ENCODE results near the gene ITSN1. TPM values are rescaled to one million over a fixed set of nuclear protein-coding genes. Genes with fewer than 3 reads are reported as not detected.

The ITSN1 gene
- total RNA-seq, 4 donors from 2014 or later, result 14.5 to 33.1 (median 26.9) TPM

DNA sequence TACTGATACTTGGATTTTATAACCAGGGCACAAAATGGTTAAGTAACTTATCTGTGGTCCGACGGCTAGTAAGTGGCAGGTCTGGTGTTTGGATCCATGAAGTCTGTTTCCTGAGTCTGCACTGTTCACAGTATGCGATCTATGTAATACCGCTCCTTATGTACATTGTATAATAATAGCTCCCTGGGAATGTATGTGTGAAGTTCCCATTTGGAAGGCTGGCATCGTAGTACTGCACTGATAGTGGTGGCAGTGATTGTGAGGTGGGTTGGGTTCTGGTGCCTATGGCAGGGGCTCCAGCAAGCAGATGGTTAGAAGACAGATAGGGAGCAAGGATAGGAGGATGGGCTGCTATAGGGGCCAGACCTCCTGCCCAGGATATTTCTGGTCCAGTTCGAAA, 25.3 kb downstream of the ITSN1 start:
- Histone ChIP-seq H3K4me1 (peaks cover 8 to 11% of the 10 kb centered on the region in 2 donors), H3K9me3 (no peaks in the 10 kb centered on the region), H3K27ac (no peak overlapping the region), H3K36me3 (no peaks in the 10 kb centered on the region), H3K4me3 (no peak overlapping the region), H3K27me3 (no peaks in the 10 kb centered on the region)
- in situ Hi-C loops (cut with MboI; ENCODE audit: low sequenced_read_pairs in 4 of 4), result loop anchor here in 1 of 4 donors (25.0 kb wide), 1 partner anchor 220 kb away; no protein-coding TSS in a partner anchor
- DNase-seq (no peak), ATAC-seq (no peak)
- TF ChIP-seq POLR2A (IDR thresholded peaks at IDR 0.05), result no peak
- TF ChIP-seq, protein P1, sequence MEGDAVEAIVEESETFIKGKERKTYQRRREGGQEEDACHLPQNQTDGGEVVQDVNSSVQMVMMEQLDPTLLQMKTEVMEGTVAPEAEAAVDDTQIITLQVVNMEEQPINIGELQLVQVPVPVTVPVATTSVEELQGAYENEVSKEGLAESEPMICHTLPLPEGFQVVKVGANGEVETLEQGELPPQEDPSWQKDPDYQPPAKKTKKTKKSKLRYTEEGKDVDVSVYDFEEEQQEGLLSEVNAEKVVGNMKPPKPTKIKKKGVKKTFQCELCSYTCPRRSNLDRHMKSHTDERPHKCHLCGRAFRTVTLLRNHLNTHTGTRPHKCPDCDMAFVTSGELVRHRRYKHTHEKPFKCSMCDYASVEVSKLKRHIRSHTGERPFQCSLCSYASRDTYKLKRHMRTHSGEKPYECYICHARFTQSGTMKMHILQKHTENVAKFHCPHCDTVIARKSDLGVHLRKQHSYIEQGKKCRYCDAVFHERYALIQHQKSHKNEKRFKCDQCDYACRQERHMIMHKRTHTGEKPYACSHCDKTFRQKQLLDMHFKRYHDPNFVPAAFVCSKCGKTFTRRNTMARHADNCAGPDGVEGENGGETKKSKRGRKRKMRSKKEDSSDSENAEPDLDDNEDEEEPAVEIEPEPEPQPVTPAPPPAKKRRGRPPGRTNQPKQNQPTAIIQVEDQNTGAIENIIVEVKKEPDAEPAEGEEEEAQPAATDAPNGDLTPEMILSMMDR (IDR thresholded peaks at IDR 0.05 in 4 of 5, conservative IDR thresholded peaks at IDR 0.05 in 1 of 5), result no peak
- intact Hi-C loops (cut with DNase I; ENCODE audit: low total_unique reads), result no loop called here

DNA sequence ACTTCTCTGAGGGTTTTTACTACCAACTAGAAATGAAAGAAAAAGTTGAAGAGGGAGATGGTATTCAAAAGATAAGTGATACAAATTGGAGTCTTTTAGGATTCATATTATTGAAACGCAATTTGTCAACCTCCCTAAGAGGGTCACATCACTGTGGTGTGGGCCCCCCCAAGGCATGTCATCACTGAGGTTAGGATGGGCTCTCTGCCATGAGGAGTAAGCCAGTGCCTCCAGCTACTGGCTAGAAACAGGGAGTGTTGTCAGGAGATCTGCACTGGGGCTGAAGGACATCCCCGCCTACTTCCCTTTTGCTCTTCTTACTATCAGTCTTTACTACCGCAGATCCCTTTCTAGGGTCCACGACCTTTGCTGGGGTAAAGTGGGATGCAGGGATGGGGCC, 25.9 kb downstream of the ITSN1 start:
- intact Hi-C loops (cut with DNase I; ENCODE audit: low total_unique reads), result no loop called here
- Histone ChIP-seq H3K36me3 (no peaks in the 10 kb centered on the region), H3K9me3 (no peaks in the 10 kb centered on the region), H3K27me3 (no peaks in the 10 kb centered on the region), H3K4me3 (no peak overlapping the region), H3K4me1 (peaks cover 11% of the 10 kb centered on the region in 2 donors), H3K27ac (no peak overlapping the region)
- TF ChIP-seq POLR2A (IDR thresholded peaks at IDR 0.05), result no peak
- TF ChIP-seq, protein P1 (IDR thresholded peaks at IDR 0.05 in 4 of 5, conservative IDR thresholded peaks at IDR 0.05 in 1 of 5), result no peak
- ATAC-seq (no peak), DNase-seq (no peak)
- in situ Hi-C loops (cut with MboI; ENCODE audit: low sequenced_read_pairs in 4 of 4), result loop anchor here in 1 of 4 donors (25.0 kb wide), 1 partner anchor 219 kb away; no protein-coding TSS in a partner anchor

DNA sequence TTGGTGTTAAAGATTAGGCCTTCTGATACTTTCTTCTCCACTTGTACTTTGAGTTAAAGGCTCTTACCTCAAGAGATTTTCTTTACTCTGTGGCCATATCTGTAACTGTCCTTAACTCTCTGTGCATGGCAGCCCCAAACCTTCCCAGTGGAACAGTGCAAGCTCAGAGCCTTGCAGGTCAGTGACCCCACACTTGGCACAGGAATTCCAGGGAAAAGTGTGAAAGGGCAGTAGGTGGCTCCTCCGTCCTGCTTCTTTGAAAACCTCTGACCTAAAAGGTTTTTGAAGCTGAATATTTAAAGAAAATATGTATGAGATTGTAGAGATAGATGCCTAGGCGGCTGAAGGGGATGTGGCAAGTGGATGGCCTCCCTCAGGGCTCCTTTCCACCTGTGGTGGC, 26.3 kb downstream of the ITSN1 start:
- ATAC-seq, result no peak
- Histone ChIP-seq H3K36me3 (no peaks in the 10 kb centered on the region), H3K27ac (no peak overlapping the region), H3K4me1 (peaks cover 11% of the 10 kb centered on the region in 2 donors), H3K27me3 (no peaks in the 10 kb centered on the region), H3K4me3 (no peak overlapping the region), H3K9me3 (no peaks in the 10 kb centered on the region)
- intact Hi-C loops (cut with DNase I; ENCODE audit: low total_unique reads), result no loop called here
- TF ChIP-seq POLR2A (IDR thresholded peaks at IDR 0.05), result no peak
- TF ChIP-seq, protein P1 (IDR thresholded peaks at IDR 0.05 in 4 of 5, conservative IDR thresholded peaks at IDR 0.05 in 1 of 5), result no peak
- no peak for DNase-seq
- in situ Hi-C loops (cut with MboI; ENCODE audit: low sequenced_read_pairs in 4 of 4), result loop anchor here in 1 of 4 donors (25.0 kb wide), 1 partner anchor 219 kb away; no protein-coding TSS in a partner anchor

DNA sequence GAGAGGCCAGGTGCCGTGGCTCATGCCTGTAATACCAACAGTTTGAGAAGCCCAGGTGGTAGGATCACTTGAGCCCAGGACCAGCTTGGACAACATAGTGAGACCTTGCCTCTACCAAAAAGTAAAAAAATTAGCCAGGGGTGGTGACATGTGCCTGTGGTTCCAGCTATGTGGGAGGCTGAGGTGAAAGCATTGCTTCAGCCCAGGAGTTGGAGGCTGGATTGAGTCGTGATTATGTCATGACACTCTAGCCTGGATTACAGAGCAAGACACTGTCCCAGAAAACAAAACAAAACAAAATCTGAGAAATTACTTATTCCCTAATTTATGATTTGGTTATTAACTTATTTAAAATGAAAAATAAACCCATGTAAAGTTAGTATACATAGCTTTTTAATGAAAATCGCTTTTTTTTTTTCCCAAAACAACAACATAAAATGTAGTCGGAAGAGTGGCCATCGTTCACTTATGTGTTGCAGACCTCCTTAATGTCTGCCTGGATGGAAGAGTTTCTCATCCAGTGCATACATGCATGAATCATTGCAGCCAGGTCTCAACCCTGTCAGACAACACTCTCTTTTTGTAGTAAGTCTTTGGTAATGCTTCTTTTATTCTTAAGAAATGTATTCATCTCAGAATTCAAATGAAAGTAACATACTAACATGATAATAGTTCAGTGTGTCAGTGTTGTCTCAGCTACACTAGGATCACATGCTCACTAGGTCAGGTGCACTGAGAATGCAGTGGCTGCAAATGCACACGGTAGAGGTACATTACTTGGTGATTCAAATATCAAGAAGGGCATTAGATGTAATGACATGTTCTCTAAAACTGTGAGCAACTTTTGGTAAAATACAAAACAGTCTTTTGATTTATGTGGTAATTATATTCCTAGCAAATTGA, 28.0 kb downstream of the ITSN1 start:
- in situ Hi-C loops (cut with MboI; ENCODE audit: low sequenced_read_pairs in 4 of 4) (loop anchor here in 1 of 4 donors (25.0 kb wide), 1 partner anchor 217 kb away; no protein-coding TSS in a partner anchor), intact Hi-C loops (cut with DNase I; ENCODE audit: low total_unique reads) (no loop called here)
- ATAC-seq (no peak), DNase-seq (no peak)
- no peak overlapping the region for H3K27ac ChIP-seq
- H3K36me3 ChIP-seq, result no peaks in the 10 kb centered on the region
- no peak for TF ChIP-seq POLR2A (IDR thresholded peaks at IDR 0.05)
- TF ChIP-seq, protein P1 (IDR thresholded peaks at IDR 0.05 in 4 of 5, conservative IDR thresholded peaks at IDR 0.05 in 1 of 5), result no peak
- no peaks in the 10 kb centered on the region for H3K27me3 ChIP-seq
- no peak overlapping the region for H3K4me3 ChIP-seq
- H3K9me3 ChIP-seq, result no peaks in the 10 kb centered on the region
- peaks cover 16 to 17% of the 10 kb centered on the region in 2 donors for H3K4me1 ChIP-seq

All from gastrocnemius medialis (tissue), 4 donors.